NB4 (cell line): ENCODE data around the gene TNP1.

Experiments used
- DNase-seq: peaks from one replicate; pipeline ENCODE4 v3.0.0; 2010; ENCODE audit warnings: low read depth
- H3K4me3 ChIP-seq: one replicate; pipeline ENCODE4 v1.5.1; 2011; ENCODE audit warnings: mild to moderate bottlenecking, low read depth, low read length, moderate library complexity
- MAX ChIP-seq: IDR thresholded peaks from 2 replicates; pipeline ENCODE4 v1.6.1; 2011; ENCODE audit warnings: low read depth, low read length
- MYC ChIP-seq: IDR thresholded peaks from 2 replicates; pipeline ENCODE4 v1.6.1; 2011; ENCODE audit warnings: low read depth, low read length
- POLR2A ChIP-seq: IDR thresholded peaks from 2 replicates; pipeline ENCODE4 v1.6.1; 2011; ENCODE audit warnings: mild to moderate bottlenecking; ENCODE audit not compliant: insufficient read length; ENCODE audit errors: extremely low read depth
- TF ChIP-seq, protein P1 (sequence below): IDR thresholded peaks from one replicate; pipeline ENCODE4 v1.5.1; 2012; ENCODE audit warnings: low read depth, low read length

Gene TNP1

DNA sequence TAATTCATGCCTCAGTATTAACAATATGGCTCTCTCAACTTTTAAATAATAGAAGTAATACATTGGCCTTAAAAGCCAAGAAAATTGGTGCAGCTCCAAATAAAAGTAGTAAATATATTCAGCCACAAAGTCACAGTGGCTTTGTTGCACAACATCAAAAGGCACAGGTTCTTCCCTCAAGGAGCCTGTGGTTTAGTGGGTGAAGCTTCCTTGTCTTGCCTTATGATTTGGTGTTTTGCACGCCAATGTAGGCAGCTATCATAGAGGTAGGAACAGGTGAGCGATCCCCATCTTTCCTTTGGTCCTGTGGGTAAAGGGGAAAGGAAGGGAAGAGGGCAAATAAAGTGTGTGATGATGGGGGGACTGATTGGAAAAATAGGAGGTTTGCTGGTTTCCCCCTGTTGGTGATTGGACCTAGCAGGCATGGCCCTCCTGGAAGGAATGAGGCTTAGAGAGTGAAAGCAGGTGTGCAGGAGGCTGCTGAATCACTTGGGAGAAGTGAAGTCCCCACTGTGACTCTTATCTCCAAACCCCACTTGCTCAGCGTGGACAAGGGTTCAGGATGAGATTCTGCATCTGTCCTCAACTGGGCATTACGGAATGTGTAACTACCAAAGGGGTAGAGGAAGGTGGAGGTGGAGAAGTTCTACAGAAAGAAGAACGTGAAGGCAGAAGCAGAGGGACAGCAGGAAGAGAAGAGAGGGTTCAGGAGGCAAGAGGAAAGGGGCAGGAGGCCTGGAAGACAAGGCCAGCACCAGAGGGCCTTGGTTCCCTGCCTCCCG lies 20.1 kb upstream of the TNP1 start:
- no peak for TF ChIP-seq MAX
- TF ChIP-seq POLR2A = no peak
- TF ChIP-seq MYC = no peak
- TF ChIP-seq, protein P1, sequence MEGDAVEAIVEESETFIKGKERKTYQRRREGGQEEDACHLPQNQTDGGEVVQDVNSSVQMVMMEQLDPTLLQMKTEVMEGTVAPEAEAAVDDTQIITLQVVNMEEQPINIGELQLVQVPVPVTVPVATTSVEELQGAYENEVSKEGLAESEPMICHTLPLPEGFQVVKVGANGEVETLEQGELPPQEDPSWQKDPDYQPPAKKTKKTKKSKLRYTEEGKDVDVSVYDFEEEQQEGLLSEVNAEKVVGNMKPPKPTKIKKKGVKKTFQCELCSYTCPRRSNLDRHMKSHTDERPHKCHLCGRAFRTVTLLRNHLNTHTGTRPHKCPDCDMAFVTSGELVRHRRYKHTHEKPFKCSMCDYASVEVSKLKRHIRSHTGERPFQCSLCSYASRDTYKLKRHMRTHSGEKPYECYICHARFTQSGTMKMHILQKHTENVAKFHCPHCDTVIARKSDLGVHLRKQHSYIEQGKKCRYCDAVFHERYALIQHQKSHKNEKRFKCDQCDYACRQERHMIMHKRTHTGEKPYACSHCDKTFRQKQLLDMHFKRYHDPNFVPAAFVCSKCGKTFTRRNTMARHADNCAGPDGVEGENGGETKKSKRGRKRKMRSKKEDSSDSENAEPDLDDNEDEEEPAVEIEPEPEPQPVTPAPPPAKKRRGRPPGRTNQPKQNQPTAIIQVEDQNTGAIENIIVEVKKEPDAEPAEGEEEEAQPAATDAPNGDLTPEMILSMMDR = no peak
- H3K4me3 ChIP-seq = no peak overlapping the region
- DNase-seq = no peak

DNA sequence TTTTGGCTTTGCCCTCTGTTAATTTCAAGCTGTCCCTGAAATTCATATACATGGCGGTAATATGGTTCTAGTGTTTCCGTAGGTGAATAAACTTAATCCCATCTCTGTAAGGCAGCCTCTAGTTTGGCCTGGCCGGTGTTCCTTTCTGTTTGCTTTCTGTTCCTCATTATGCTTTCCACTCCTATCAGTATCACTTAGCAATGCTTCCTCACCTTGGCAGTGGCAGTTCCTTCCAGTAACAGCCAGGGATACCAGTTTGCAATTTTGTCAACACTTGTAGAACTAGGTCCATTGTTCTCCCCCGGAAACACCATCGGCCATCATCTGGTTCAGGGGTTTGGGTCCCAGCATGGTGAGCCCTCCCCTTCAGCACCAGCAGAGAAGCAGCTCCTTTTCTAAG lies 18.2 kb upstream of the TNP1 start:
- DNase-seq = no peak
- H3K4me3 ChIP-seq = no peak overlapping the region
- TF ChIP-seq MAX = no peak
- no peak for TF ChIP-seq MYC
- TF ChIP-seq POLR2A = no peak
- TF ChIP-seq, protein P1 = no peak

DNA sequence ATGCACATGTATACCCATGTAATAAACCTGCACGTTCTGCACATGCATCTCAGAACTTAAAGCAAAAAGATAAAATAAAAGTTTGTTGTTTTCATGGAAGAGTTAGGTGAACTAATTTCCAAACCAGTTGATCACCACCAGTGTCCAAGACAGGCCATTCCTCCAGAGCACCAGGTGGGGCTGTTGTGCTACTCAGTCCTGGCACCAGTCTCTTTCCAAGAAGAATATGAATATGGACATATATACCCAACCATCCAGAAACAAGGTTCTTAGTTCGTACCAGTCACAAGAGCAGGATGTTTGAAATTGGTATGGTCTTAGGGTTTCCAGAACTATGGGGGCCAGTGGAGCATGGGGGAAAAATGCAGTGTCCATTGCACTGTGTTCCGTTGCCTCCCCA lies 17.2 kb upstream of the TNP1 start:
- peak; percentile 17 for DNase-seq
- no peak for TF ChIP-seq MAX
- TF ChIP-seq, protein P1 = peak; percentile 30
- no peak overlapping the region for H3K4me3 ChIP-seq

DNA sequence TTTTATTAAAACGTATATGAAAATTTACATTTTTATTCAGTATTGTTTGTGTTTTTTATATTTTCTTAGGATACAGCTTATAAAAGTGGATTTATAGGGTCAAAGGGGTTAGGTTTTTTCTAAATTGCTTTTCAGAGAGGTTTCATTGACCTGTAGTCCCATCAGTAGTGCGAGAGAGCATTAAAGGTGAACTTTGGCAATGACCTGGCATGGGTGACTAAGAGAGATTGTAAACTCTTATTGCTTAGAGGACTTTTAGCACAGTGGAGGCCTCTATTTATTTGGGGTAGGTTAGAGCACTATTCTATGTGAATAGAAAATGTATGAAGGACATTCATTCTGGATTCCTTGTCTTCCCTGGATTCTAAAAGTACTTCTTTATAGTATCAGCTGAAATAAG lies 16.0 kb upstream of the TNP1 start:
- DNase-seq = no peak
- TF ChIP-seq, protein P1 = no peak
- TF ChIP-seq POLR2A (no peak), MYC (no peak), MAX (no peak)
- no peak overlapping the region for H3K4me3 ChIP-seq

GRCh38 chr2:216873573-216873972 lies 13.7 kb upstream of the TNP1 start:
- no peak for DNase-seq
- H3K4me3 ChIP-seq = no peak overlapping the region
- TF ChIP-seq POLR2A (no peak), MYC (no peak), MAX (no peak)
- TF ChIP-seq, protein P1 = no peak
